CD4-positive, alpha-beta T cell treated with Interleukin-6 for 4 hours (primary cell): ENCODE measurements around the gene TSPAN2.

ENCODE experiments used
- DNase-seq: peaks from one replicate; pipeline ENCODE4 v3.0.0-alpha.2; 2020; ENCODE audit warnings: mixed read lengths

Gene TSPAN2

DNA sequence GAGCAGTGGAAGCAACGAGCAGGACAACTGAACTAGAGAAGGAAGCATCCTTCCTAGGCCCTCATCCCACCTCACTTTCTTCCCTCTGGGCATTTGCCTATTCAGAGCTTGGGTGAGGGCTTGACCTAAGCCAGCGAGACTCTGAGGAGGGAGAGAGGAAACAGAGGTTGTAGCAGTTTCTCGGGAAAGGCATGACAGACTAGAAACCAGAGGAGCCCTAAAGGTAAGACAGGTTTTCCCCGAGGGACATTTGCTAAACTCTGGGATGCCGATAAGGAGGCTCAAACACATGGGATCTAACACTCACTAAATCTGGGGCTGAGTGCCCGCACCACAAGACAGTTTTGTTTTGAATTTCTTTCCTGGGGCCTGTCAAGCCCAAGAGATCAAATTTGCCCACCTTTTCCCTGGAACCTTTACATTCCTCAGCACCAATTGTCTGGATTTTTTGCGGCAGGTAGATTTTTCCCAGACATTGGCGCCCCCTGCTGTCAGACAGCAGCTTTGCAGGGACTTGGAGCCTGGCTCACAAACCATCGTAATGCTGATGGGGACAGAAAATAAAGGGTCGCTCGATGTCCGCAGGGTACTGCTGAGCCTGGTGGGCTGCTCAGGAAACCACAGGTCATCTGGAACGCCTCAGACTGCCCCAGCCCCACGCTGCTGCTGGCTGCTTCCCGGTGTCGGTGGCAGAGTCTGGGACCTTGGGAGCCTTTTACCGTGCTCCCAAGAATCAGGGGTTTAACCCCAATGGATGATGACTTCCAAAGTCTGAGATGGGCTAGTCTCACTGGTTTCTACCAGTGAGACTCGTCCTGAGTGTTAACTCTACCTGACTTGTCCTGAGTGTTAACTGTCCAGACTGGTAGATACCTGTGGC, 23.4 kb upstream of the TSPAN2 start:
- peak; percentile 68 for DNase-seq

DNA sequence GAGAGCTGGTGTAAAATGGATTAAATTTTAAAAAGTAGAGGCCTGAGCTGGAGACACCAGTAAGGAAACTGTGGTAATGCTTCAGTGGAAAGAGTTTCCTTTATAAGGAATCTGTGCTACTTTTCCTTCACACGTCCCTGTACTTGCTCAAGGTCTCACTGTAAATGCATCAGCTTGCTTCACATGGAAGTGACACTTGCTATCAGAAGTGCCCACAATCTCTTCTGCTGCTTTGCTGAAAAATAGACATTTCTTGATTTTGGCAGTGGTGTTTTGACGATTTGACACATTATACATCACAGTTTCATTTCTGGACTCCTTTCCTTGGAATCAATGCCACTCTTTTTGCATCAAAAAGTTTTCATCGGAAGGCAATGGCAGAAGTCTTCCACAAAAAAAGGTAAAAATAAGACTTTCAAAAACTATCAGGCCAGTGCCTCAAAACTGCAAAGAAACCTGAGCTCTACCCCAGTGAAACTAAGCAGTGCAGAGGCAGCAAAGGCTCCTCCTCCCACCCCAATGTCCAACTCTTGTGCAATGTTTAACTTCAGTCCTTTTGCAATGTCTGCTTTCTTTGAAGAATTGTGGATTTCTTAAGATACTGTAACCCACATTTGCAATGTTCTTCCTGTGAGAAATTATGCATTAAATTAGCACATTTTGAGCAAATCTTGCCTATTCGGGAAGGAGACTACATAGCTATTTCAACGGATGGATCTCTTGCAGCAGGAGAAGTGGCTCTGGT, 18.4 kb upstream of the TSPAN2 start:
- no peak for DNase-seq

DNA sequence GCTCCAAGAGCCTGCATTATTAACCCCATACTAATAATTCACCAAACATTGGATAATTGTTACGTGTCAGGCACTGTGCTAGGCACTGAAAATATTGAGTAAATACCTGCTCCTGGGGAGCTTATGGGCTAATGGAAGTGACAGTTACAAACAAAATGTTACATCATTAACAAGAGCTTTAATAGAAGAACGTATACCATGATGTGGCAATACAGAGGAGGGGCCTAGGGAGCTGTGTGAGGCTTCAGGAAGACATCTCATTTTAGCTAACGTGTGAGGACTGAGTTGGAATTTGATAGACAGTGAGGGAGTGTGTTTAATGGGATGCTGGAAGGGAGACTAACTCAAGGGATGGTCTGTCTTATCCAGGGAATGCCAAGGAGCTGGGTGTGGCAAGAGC, 16.5 kb upstream of the TSPAN2 start:
- no peak for DNase-seq

DNA sequence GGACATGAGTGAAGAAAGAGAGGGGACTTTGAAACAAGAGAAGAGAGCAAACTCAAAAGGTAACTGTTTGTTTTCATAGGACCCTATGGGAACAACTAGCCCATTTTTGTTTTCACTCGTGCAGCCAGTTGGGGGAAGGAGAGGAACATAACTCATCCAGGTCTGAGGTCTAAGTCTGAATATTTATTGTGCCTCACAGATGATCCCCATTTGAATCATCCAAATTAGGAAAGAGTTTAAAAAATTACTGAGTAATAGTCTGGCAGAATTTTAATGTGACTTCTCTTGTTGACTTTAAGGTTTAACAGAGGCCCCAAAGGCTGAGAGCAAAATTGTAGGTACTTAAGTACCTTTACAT, 10.4 kb upstream of the TSPAN2 start:
- DNase-seq, result no peak

DNA sequence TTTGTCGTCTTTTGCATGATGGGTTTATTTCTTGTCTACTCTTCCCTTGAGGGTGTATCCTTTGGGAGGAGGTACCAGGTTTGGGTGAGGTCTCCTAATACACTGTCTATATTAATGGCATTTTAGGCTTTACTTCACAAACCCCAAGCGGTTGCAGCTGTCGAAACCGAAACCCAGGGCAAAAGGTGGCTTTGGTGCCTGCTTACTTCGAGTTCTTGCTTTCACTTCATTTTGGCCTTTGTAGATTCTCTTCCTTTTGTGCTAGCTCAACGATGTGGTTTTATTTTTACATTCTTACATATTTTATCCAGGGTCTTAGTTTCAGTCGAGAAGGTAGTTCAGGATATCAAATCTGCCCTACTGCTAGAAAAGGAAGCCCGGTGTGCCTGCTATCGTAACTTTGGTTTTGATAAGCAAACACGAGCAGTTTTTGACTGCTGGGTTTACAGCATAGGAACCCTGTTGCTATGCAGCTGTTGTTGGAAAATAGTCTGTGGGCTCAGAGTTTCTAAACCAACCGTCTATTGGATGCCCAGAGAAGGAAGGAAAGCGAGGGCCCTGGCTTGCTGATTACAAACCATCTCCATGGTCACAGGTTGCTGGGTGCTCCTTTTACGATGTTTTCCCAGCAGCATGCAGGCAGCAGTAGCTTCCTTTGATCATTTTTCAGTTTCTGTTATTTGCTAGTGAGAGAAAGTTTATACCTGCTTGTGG, 9.8 kb upstream of the TSPAN2 start:
- DNase-seq, result peak; percentile 77

DNA sequence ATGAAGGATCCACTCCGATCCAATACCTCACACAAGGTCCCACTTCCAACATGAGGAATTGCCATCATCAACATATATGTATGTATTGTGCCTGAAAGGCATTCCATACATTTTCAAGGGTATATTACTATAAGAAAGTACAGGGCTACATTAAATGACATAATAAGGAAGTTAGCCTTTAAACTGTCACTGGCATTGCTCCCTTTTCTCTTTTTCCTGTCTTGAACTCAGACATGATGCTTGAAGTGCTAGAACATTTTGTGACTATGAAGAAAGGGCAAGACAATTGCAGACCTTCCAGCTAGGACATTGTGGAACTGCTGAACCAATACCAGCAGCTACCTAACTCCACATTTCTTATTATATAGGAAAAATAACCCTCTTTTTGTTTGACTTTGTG, 2.9 kb upstream of the TSPAN2 start:
- DNase-seq, result no peak

DNA sequence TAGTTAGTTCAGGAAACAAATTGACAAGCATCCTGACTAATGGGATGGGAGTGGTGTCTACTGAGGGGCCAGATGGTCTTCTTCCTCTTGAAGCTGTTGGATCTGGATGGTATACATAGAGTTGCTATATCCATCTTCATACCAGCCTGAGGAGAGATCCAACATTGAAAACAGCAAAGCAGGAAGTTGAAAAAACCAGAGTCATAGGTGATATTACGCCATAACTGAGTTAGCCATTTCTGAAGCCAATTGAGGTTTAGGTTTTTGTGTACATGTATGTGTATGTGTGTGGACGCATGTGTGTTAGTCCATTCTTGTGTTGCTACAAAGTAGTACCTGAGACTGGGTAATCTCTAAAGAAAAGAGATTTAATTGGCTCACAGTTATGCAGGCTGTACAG, 2.3 kb upstream of the TSPAN2 start:
- no peak for DNase-seq

DNA sequence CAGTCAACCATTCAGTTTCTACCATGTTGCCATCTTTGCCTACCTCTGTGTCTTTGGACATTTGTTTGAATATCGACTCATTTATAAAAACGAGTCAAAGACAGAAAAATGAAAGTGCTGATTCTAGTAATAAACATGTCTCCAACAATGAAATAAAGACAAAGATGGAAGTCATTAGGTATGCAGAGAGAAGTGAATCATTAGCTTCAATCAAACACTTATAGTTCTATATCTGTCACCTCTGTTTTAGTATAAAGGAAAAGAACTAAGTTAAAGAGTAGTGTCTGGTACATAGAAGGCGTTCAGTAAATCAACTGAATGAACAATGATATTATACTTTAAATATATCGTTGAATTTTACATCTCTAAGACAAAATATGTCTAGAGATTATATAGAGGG, 1.7 kb upstream of the TSPAN2 start:
- DNase-seq, result no peak

DNA sequence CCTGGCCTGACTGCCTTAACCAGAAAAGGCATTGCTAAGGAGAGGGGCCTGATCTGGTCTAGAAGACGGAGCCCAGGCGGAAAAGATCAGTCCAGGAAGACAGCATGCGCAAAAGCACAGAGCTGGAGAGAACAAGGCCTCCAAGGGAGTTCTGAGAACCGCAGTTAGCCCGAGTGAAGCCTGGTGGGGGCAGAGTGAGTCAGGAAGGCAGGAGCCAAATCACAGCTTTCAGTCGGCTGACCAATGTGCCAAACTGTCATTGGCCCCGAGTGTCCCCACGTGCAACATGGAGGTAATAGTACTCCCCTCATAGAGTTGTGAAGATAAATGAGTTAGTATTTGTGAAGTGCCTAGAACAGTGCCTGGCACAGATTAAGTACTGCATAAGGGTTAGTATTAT, 1.2 kb upstream of the TSPAN2 start:
- DNase-seq, result no peak

DNA sequence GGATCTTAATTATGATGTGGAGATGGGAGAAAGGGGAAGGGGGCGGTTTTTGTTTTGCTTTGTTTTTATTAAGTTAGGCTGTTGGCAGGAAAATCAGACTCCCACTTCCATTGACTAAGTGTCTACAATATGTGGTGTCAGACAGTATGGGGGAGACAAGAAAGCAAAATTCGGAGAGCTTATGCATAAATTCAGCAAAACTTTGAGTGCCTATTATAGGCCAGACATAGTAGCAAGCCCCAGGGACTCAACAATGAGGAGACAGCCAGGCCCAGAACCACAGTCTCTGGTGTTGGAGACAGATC, 835 bp upstream of the TSPAN2 start:
- DNase-seq, result no peak

DNA sequence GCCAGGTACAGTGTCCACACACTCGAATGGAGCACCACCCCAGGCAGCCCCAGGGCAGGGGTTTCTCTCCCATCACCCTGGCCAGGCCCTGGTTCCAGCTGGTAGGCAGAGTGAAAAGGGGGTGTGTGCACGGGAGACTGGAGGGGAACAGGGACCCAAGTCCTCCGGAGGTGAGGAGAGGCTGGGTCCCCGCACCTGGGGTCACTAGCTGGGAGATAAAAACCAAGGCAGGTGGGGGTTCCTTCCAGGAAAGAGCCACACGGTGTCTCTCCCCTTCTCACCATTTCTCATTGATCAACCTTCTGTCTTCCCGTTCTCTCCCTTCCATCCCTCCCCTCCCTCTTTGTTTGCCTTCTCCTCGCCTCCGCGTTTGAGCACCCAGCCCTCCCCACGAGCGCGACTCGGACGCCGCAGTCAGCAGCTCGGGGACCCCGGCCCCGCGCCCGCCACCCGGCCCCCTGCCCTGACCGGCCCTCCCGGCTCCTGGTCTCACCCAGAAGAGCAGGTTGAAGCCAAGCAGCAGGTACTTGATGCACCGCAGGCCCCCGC, 358 bp downstream of the TSPAN2 start:
- no peak for DNase-seq

DNA sequence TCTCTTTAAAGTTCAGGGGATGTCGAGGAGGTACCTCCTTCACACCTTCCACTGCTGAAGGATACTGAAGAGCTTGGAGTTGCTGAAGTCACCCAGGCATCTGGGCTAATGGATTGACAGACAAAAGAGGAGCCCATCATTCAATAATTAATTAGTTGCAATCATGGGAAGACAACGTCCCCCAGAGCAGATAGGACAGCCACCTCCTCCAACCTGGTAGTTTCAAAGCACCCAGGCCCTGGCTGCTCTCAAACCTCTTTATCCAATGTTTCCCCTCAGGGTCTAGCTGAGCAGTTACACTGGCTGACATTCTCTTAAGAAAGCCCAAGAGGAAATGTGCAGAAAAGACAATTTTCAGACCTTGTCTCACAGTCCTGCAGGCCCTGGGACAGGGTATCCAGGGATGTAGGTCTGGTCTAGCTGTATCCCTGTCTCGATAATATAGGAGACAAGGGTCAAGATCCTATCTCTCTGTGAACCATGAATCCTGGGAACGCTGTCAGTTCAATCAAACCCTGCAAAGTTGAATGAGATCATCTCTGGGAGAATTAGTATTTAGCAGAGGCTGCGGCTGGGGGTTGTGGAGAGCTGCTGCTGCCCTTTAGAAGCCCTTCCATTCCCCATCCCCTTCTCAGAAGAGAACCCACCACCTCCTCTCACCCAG, 1.1 kb downstream of the TSPAN2 start:
- no peak for DNase-seq

DNA sequence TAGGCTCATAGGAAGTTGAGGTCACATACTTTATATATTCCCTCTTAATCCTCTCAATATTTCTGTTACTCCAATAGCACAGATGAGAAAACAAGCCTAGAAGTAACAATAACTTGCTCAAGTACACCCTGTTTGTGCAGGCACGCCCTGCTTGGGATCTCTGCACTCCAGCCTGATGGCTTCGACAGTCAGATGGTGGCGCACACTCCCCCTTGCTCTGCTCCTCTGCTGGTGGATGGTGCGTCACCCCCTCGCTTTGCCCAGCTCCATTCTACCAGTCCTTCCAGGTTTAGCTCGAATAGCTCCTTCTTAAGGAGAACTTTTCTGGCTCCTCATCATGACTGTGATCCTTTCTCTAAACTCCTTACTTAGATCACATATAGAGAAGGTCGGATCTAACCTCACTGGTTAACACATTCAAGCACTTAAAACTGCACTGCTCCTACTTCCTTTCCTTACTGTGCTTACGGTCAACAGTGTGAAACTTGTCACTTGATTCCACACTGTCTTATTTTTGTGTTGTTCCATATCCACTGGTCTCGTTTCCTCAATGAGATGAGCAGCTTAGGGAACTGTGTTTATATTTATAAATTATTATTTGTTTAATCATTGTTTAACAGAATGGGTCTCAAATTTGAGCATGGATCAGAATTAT, 3.0 kb downstream of the TSPAN2 start:
- DNase-seq, result no peak

DNA sequence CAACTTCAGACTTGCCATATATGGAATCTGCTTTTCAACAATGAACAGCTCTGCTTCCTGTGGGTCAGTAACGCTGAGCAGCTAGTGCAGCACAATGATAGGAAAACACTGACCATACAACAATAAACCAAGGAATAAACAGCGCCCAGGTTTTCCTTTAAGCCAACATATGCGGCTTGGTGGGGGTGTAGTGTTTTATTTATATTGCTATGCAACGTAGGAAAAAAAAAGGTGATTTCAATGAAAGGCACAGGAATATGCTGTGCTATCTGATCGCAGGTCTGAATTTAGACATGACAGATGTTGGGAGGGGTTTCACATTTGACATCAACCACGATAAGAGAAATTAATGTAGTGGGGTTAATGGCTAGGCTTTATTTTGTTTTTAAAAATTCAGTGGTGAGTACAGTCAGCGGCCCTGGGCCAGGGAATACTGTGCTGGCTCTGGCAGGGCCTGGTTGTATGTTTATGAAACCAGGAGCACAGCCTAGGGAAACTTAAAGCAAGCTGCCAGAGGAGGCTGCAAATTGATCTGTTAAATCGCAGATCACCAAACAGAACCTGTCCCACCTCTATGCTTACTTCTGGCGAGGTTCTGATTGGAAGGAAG, 4.3 kb downstream of the TSPAN2 start:
- no peak for DNase-seq

DNA sequence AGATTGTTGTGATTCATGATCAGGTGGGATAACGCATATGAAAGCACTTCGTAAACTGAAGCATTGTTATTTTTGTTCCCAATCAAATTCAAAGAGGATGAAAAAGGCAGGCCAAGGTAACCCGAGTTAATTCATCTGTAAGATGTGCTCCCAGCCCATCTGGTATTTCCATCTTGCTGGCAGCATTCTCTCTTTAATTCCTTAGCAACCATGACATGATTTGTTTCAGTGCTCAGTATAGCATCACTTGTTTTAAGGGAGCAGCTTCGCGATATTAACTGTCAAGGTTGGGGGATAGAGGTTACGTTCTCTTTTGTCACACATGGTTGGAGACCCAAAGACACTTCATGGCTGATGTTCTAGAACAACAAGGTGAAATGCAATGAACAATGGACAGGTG, 6.4 kb downstream of the TSPAN2 start:
- no peak for DNase-seq

DNA sequence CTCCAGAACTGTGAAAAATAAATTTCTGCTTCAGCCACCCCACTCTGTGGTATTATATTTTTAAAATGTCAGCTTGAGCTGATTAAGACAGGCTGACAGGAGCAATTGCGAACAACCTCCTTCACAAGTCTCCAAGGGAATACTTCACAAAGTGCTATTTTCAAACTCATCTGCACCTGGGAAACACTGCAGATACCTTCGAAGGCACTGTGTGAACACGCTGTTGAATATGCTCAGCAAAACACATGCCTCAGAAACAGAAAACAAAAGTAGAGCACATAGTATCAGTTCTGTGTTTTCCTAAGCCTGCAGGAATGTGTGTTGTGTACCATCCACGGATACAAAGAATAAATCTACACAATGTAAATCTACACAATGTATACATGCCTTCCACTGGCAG, 10.6 kb downstream of the TSPAN2 start:
- no peak for DNase-seq

DNA sequence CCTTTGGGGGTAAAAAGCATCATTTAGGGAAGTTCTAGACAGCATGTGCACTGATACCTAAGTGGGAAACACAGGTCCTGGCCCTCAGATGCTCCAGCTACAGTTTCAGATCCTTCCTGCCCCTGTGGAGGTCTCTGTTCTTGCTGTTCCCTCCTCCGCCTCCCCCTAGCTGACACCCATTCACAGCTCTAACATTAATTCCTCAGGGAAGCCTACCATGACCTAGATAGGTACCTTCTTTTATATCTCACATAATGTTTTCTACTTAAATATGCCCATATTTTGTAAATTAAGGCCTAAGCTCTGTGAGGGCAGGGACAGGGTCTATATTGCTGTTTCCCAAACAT, 11.3 kb downstream of the TSPAN2 start:
- no peak for DNase-seq

DNA sequence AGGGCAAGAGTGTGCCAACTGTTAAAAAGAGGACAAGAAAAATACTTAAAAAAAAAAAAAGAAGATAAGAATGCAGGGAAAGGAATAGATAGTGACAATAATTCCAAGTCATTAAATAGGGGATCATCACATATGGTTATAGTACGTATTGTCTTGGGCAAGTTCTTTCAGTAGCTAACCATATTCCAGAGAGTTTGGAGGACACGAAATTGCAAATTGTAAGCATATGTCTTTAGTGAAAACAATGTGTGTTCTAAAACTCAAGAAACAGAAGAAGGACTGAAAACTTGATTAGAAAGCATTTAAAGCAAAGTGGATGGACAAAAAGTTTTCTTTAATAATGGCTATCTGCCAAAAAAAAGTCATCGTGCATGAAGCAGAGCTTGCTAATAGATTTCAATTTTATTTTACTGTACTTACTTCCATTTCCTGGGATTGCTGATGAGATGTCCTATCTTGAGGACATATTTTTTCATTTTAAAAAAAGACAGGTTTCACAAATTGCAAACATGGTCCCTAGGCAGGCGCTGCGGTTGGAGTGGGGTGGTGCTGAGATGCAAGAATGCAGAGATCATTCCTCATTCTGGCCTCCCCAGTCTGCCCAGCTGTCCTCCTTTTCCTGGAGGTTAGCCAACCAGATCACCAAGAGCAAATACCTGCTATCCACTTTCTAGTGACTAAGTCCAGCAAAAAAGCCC, 11.9 kb downstream of the TSPAN2 start:
- DNase-seq, result no peak

DNA sequence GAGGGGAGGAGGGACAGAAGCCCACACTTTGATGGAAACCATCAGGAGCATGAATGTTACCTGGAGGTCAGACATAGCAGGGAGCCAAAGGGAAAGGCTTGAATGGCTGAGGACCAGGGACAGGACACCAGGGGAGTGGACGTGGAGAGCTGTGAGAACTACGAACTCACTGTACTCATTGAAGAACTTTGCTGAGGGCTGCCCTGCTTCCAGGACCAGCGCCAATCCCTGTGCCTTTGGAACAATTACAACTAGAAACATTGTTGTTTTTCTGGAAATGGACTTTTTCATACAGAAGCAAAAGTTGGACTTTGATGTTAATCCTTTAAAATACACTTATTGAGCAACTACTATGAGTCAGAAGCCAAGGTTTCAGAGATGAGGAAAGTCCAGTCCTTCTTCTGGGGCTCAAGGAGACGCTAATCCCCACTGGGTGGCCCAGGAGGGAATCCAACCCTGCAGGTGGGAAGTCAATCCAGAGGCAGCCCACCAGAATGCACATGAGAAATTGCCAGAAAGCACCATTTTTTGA, 12.9 kb downstream of the TSPAN2 start:
- no peak for DNase-seq

DNA sequence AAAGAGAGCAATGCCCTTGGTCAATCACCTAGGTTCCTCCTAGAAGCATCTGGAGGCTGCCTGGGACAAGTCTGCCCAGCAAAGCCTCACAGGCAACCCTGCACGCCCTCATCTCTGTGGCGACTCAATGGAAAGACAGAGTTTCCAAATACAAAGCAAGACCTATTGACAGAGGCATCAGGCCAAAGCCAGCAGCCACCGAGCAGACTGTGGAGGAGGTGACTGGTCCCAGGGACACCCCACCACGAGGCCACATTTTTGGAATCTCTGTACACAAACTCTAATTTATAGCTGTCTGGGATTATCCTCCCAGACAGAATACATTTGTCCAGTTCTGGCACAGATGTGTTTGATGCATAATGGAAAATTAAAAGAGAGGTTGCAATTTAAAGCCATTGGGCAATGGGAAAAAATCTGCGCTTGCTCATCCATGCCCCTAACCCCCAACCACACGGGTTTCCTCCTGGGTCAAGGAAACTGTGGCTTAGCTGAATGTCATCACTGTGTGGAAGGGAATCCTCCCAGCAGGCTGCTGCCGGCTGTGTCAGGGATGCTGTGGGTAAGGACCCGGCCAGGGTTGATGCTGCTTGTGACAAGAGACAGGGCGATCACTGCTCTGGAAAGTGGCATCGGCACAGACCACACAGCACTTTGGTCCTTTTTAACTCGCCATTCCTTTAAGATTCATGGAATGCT, 14.3 kb downstream of the TSPAN2 start:
- DNase-seq, result no peak
